Measurements from ENCODE around the gene FBLN5.
"Not testable (repeated sequence)": the region's sequence is repeated elsewhere in the genome, so short reads cannot be mapped to it uniquely, and the experiment has no call there.

Gene FBLN5

GRCh38 chr14:91904483-91904882, 43.0 kb downstream of the FBLN5 start:
- no peak for DNase-seq

- no peak for DNase-seq
Observed at GRCh38 chr14:91903070-91903469, 44.4 kb downstream of the FBLN5 start.

- no peak for DNase-seq
Observed at GRCh38 chr14:91902336-91902735, 45.2 kb downstream of the FBLN5 start.

- DNase-seq = no peak
Observed at GRCh38 chr14:91901449-91902226, 45.9 kb downstream of the FBLN5 start.

- DNase-seq = no peak
Observed at GRCh38 chr14:91899806-91900205, 47.7 kb downstream of the FBLN5 start.

- DNase-seq = no peak
Observed at GRCh38 chr14:91899213-91899612, 48.3 kb downstream of the FBLN5 start.

- DNase-seq = no peak
Observed at GRCh38 chr14:91898372-91898771, 49.1 kb downstream of the FBLN5 start.

GRCh38 chr14:91897716-91898115, 49.8 kb downstream of the FBLN5 start:
- not testable (repeated sequence) for DNase-seq

- DNase-seq = no peak
Observed at GRCh38 chr14:91897106-91897701, 50.3 kb downstream of the FBLN5 start.

GRCh38 chr14:91896419-91896818, 51.1 kb downstream of the FBLN5 start:
- no peak for DNase-seq

GRCh38 chr14:91893669-91894068, 53.8 kb downstream of the FBLN5 start:
- DNase-seq = no peak

- DNase-seq = no peak
Observed at GRCh38 chr14:91893007-91893406, 54.5 kb downstream of the FBLN5 start.

- no peak for DNase-seq
Observed at GRCh38 chr14:91891721-91892220, 55.7 kb downstream of the FBLN5 start.

GRCh38 chr14:91891101-91891500, 56.4 kb downstream of the FBLN5 start:
- no peak for DNase-seq

- DNase-seq = no peak
Observed at GRCh38 chr14:91890291-91890749, 57.2 kb downstream of the FBLN5 start.

- no peak for DNase-seq
Observed at GRCh38 chr14:91889477-91890211, 57.9 kb downstream of the FBLN5 start.

GRCh38 chr14:91888641-91889476, 58.6 kb downstream of the FBLN5 start:
- no peak for DNase-seq

GRCh38 chr14:91886961-91887360, 60.5 kb downstream of the FBLN5 start:
- DNase-seq = no peak

GRCh38 chr14:91885839-91886238, 61.7 kb downstream of the FBLN5 start:
- DNase-seq = no peak

GRCh38 chr14:91885113-91885712, 62.3 kb downstream of the FBLN5 start:
- DNase-seq = no peak

- DNase-seq = no peak
Observed at GRCh38 chr14:91884664-91885063, 62.8 kb downstream of the FBLN5 start.

GRCh38 chr14:91883753-91884152, 63.7 kb downstream of the FBLN5 start:
- DNase-seq = no peak
